ENCODE results near the gene PRICKLE2.

Gene PRICKLE2

DNA sequence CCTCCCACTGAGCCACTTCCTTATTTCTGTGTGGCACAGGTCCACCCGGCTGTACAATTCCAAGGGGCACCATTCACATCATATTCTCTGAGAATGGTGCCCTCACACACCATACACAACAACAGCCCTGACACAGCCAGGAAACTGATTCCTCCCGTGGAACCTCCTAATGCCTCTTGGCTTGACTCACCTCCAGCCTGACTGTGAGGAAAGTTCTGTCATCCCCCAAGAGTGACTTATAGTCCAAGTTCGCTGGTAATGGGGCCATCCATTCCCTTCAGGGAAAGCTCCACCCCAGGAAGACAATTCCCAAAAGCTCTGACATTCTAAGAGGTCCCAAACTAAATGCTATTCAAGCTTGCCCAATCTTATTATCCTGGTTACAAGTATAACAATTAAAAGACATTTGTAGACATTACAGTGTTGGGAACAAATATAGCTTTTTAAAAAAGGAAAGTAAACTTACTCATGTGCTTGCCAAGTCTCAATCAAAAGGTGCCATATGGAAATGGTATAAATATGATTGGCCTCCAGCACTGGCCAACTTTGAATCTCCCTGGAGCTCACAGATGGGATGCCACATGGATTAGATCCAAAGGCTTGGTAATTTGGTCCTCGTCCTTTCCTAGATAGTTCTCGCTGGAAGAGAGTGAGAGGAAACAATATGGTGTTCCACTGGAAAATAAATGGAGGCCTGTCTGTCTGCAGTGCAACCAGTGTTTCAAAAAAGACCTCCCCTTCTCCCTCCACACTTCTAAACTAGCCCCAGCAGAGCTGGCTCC is 145.7 kb downstream of the PRICKLE2 start:
- TF ChIP-seq GLIS3 (CRISPR knock-in tag; IDR thresholded peaks at IDR 0.05) (no peak), BACH2 (CRISPR knock-in tag; IDR thresholded peaks at IDR 0.05; ENCODE audit: borderline replicate concordance) (no peak), TOX (CRISPR knock-in tag; IDR thresholded peaks at IDR 0.05; ENCODE audit: borderline replicate concordance) (no peak)
- TF ChIP-seq, protein P1, sequence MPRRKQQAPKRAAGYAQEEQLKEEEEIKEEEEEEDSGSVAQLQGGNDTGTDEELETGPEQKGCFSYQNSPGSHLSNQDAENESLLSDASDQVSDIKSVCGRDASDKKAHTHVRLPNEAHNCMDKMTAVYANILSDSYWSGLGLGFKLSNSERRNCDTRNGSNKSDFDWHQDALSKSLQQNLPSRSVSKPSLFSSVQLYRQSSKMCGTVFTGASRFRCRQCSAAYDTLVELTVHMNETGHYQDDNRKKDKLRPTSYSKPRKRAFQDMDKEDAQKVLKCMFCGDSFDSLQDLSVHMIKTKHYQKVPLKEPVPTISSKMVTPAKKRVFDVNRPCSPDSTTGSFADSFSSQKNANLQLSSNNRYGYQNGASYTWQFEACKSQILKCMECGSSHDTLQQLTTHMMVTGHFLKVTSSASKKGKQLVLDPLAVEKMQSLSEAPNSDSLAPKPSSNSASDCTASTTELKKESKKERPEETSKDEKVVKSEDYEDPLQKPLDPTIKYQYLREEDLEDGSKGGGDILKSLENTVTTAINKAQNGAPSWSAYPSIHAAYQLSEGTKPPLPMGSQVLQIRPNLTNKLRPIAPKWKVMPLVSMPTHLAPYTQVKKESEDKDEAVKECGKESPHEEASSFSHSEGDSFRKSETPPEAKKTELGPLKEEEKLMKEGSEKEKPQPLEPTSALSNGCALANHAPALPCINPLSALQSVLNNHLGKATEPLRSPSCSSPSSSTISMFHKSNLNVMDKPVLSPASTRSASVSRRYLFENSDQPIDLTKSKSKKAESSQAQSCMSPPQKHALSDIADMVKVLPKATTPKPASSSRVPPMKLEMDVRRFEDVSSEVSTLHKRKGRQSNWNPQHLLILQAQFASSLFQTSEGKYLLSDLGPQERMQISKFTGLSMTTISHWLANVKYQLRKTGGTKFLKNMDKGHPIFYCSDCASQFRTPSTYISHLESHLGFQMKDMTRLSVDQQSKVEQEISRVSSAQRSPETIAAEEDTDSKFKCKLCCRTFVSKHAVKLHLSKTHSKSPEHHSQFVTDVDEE (CRISPR knock-in tag; IDR thresholded peaks at IDR 0.05) = no peak
- ATAC-seq = no peak

DNA sequence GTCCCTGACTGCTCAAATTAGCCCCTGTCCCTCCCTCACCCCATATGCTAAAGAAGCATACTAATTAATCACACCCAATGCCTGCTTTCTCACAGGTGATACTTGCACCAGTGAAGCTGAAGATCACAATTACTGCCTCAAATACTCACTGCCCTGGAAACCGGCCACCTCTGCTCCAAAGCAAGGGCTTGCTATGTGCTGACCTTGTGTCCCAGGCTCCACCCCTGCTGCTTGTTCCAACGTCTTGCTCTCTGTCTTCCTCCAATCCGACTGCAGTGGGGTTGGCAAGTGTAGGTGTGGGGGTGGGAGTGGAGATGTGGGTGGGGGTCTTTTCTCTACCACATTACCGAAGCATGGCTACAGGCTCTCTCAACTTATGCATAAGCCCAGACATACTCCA is 146.3 kb downstream of the PRICKLE2 start:
- TF ChIP-seq, protein P2, sequence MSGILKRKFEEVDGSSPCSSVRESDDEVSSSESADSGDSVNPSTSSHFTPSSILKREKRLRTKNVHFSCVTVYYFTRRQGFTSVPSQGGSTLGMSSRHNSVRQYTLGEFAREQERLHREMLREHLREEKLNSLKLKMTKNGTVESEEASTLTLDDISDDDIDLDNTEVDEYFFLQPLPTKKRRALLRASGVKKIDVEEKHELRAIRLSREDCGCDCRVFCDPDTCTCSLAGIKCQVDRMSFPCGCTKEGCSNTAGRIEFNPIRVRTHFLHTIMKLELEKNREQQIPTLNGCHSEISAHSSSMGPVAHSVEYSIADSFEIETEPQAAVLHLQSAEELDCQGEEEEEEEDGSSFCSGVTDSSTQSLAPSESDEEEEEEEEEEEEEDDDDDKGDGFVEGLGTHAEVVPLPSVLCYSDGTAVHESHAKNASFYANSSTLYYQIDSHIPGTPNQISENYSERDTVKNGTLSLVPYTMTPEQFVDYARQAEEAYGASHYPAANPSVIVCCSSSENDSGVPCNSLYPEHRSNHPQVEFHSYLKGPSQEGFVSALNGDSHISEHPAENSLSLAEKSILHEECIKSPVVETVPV (CRISPR knock-in tag; IDR thresholded peaks at IDR 0.05) = no peak
- TF ChIP-seq ISL1 (CRISPR knock-in tag; IDR thresholded peaks at IDR 0.05) (no peak), TCF4 (CRISPR knock-in tag; IDR thresholded peaks at IDR 0.05; ENCODE audit: borderline replicate concordance) (no peak), ZNF565 (CRISPR knock-in tag; conservative IDR thresholded peaks at IDR 0.05; ENCODE audit: low read depth) (no peak), ZNF8 (CRISPR knock-in tag; IDR thresholded peaks at IDR 0.05) (no peak), ZNF70 (CRISPR knock-in tag; IDR thresholded peaks at IDR 0.05) (no peak), RARB (CRISPR knock-in tag; IDR thresholded peaks at IDR 0.05) (no peak), ZFP30 (CRISPR knock-in tag; IDR thresholded peaks at IDR 0.05) (no peak), SNAI2 (CRISPR knock-in tag; IDR thresholded peaks at IDR 0.05) (no peak), GLIS3 (CRISPR knock-in tag; IDR thresholded peaks at IDR 0.05) (no peak), ZC3H10 (CRISPR knock-in tag; IDR thresholded peaks at IDR 0.05) (no peak), TOX (CRISPR knock-in tag; IDR thresholded peaks at IDR 0.05; ENCODE audit: borderline replicate concordance) (no peak), ZFP3 (CRISPR knock-in tag; IDR thresholded peaks at IDR 0.05) (no peak), ESRRG (CRISPR knock-in tag; IDR thresholded peaks at IDR 0.05) (no peak), CSDC2 (CRISPR knock-in tag; IDR thresholded peaks at IDR 0.05) (no peak)
- TF ChIP-seq, protein P3, sequence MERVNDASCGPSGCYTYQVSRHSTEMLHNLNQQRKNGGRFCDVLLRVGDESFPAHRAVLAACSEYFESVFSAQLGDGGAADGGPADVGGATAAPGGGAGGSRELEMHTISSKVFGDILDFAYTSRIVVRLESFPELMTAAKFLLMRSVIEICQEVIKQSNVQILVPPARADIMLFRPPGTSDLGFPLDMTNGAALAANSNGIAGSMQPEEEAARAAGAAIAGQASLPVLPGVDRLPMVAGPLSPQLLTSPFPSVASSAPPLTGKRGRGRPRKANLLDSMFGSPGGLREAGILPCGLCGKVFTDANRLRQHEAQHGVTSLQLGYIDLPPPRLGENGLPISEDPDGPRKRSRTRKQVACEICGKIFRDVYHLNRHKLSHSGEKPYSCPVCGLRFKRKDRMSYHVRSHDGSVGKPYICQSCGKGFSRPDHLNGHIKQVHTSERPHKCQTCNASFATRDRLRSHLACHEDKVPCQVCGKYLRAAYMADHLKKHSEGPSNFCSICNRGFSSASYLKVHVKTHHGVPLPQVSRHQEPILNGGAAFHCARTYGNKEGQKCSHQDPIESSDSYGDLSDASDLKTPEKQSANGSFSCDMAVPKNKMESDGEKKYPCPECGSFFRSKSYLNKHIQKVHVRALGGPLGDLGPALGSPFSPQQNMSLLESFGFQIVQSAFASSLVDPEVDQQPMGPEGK (CRISPR knock-in tag; IDR thresholded peaks at IDR 0.05; ENCODE audit: borderline replicate concordance) = no peak
- TF ChIP-seq, protein P4, sequence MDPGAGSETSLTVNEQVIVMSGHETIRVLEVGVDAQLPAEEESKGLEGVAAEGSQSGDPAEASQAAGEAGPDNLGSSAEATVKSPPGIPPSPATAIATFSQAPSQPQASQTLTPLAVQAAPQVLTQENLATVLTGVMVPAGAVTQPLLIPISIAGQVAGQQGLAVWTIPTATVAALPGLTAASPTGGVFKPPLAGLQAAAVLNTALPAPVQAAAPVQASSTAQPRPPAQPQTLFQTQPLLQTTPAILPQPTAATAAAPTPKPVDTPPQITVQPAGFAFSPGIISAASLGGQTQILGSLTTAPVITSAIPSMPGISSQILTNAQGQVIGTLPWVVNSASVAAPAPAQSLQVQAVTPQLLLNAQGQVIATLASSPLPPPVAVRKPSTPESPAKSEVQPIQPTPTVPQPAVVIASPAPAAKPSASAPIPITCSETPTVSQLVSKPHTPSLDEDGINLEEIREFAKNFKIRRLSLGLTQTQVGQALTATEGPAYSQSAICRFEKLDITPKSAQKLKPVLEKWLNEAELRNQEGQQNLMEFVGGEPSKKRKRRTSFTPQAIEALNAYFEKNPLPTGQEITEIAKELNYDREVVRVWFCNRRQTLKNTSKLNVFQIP (CRISPR knock-in tag; IDR thresholded peaks at IDR 0.05; ENCODE audit: borderline replicate concordance, low read depth) = no peak
- TF ChIP-seq, protein P1 (CRISPR knock-in tag; IDR thresholded peaks at IDR 0.05) = no peak
- no peak for ATAC-seq

All from SK-N-SH treated with all-trans-retinoic acid at 6 μM for 48 hours (cell line).